Stimulated activated CD4-positive, alpha-beta T cell treated with anti-CD3 and anti-CD28 coated beads, Interleukin-4, amount 100 ng/mL, for 1 hour (primary cell): ENCODE measurements around the gene ZSCAN30.

ENCODE experiments used
- DNase-seq: peaks from one replicate; pipeline ENCODE4 v3.0.0-alpha.2; 2020

ZSCAN30 gene

DNA sequence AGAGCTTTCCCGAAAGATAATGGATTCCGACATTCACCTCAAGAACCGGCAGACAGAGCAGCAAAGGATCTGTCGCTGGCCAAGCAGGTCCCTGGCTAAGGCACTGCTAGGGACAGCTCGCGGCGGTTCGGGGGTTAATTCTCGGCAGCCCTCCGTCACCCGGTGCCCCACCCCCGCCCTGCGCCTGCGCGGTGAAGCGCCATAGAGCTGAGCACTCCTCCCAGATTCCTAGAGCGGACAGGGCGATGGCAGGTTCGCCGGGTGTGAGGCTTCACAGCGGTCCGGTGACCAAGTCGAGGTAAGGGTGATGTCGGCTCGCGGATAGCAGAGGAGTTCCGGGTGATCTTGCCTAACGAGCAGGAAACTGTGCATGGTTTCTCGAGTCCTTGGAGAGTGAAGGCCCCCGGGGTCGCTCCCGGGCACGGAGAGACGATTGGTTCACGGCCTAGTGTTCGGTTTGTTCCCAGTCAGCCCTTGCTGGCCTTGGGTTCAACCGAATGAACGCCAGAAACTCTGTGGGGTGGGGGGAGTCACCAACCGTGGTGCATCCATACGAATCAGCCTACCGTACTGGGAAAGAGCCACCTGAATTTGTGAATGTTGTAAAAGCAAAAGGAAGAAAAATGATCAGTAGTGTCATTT is at the start of gene ZSCAN30:
Gene ZSCAN30 (minus strand): TSS at position 136 of the 642 bp plus-strand sequence. CDS start 25,877 bp downstream, outside the sequence.
- DNase-seq, result peak; percentile 96

DNA sequence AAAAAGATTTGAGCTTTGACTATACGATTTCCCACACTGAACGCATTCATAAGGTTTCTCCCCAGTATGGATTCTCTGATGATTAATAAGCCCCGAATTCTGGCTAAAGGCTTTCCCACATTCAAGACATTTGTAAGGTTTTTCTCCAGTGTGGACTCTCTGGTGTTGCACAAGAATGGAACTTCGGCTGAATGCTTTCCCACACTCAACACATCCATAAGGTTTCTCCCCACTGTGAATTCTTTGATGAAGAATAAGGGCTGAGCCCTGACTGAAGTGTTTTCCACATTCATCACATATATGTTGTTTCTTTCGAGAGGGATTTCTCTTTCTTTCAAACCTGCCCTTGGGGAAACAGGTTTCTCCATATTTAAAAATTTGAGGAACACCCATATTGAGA is 47.3 kb upstream of the ZSCAN30 start:
- DNase-seq, result no peak

DNA sequence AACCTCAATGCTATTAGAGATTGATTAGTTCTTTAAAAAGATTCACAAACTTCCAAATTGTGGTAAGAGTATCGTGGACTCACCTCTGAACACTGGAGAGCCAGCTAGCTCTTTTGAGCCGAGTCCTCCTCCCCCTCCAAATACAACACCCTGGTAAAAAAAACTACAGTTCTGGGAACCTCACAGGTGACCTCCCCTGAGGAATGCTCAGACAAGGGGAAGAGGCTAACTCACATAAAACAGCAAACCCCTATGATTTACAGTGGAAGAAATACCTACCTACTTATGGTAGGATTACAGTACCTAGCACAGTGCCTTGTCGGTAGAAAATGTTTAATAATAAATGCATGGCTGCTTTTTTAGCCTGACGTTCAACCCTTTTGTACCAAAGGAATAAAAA is 45.8 kb upstream of the ZSCAN30 start:
- DNase-seq, result no peak

DNA sequence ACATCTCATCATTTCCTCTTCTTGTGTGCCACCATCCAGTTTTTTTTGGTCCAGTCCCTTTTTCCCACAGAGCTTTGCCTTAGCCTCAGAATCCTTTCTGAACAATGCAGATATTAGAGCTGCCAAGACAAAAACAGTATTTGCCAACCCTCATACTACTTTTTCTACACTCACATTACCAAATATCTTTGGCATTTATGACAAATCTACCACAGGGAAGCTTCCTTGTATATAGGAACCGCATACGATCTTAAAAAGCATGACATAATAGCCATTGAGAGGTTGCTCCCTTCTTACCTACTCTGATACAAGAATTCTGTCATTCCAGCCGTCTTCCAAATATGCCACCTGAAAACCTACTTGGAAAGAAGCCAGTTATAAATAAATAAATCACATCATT is 44.8 kb upstream of the ZSCAN30 start:
- no peak for DNase-seq

DNA sequence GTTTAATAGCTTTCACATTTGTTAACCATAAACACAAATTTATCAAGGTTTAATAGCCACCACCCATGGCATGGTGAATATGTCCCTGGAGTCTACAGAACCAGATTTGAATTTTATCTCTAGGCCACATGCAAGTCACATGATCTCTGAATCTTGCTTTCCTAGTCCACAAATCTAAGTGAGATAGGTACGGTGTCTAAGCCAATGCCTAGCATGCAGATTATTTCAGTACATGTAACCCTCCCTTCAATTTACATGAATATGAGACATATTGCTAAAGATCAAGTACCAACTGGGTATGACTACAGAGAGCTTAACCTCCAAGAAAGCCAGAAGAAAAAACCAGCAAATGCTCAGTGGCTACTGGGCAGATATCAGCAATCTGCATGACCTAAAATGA is 44.2 kb upstream of the ZSCAN30 start:
- DNase-seq, result no peak

DNA sequence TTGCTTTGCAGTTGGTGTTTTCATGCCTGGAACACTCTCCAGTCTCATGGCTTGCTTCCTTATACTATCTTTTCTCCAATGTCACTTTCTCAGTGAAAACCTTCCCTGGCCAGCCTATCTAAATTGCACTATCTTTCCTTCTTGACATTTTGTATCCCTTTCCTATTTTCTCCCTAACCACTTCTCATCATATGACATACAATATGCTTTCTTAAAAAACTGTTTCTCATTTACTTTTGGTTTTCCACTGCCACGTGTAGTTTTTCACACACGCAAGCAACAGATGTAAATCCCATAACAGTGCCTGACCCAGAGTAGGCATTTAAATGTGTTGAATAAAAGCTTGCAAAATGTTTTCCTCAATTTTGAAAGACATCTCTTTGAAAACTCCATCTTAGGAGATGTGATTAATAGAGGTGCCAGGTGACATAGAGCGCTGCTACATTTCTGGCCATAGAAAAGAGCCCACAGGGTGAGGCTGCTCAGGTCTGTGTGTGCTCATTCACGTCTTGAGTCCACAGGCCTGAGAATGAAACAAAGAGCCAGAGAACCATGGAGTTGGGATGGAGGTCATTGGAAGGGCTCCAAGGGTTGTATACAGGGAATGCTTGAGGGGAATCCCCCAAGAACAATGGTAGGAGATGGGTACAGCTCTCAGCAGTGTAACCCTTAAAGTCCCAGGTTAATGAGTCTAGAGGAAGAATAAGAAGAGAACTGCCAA is 41.5 kb upstream of the ZSCAN30 start:
- DNase-seq, result no peak

DNA sequence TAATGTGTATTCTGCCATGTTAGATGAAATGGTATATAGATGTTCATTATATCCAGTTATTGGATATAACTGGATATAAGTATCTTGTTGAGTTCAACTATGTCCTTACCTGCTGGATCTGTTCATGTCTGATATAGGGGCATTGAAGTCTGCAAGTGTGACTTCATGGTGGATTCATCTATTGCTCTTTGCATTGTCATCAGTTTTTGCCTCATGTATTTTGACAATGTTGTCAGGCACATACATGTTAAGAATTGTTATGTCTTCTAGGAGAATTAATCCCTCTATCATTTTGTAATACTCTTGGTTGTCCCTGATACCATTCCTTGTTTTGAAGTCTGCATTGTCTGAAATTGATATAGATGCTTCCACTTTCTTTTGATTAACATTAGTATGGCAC is 38.8 kb upstream of the ZSCAN30 start:
- no peak for DNase-seq

DNA sequence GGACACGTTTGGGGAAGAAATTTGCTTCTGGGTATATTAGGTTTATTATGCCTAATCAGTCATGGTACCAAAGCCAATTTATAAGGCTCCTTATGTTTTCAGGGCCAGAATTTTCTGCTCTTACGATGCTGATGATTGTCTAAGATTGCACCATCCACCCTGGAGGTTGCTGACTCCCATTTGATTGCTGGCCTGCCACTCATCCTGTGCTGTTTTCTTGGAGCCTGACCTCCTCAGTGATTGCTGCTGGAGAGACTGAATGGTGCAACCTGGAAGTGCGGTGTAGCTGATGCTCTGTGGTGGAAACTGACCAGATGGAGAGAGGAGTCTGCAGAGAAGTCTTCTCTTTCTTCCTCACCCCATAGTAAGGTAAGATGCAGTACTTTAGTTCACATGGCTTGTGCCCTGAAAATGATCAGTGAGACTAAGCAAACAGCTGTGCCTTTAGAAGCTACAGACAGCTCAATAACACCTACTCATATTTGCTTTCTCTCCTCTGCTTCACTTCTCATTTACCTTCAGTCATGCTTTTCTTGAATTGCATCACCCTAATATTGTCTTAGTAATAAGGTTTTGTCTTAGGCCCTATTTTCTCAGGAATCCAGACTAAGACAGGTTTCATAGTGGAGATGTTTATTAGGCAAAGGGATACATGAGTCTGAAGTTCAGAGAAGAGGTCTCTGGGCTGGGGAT is 36.8 kb upstream of the ZSCAN30 start:
- DNase-seq, result no peak

DNA sequence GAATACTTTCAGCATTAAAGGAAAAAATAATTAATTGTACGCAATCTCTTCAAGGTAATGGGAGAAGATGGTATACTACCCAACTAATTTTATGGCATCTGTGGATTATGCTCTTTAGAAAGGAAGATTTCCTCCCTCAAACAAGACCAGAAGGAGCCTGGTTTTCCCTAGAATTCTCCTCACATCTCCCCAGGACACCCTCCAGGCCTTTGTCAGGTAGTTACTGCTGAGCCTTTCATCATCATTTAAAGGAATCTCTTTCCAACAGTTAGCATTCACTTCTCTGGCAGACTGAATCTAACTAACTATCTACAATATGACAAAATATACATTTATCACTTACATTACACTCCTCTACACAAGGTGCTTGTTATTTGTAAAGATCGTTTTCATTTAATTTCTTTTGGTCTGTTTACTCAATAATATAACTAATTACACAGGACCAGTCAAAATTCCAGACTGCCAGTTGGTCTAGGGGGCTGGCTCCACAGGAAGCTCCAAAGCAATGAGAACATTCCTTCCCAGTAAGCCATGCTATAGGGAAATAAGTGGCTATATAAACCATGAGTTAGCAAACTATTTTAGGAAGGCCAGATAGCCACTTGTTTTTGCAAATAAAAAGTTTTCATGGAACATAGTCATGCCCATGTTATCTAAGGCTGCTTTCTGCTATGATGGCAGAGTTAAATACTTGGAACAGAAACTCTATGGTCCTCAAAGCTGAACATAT is 35.1 kb upstream of the ZSCAN30 start:
- no peak for DNase-seq

DNA sequence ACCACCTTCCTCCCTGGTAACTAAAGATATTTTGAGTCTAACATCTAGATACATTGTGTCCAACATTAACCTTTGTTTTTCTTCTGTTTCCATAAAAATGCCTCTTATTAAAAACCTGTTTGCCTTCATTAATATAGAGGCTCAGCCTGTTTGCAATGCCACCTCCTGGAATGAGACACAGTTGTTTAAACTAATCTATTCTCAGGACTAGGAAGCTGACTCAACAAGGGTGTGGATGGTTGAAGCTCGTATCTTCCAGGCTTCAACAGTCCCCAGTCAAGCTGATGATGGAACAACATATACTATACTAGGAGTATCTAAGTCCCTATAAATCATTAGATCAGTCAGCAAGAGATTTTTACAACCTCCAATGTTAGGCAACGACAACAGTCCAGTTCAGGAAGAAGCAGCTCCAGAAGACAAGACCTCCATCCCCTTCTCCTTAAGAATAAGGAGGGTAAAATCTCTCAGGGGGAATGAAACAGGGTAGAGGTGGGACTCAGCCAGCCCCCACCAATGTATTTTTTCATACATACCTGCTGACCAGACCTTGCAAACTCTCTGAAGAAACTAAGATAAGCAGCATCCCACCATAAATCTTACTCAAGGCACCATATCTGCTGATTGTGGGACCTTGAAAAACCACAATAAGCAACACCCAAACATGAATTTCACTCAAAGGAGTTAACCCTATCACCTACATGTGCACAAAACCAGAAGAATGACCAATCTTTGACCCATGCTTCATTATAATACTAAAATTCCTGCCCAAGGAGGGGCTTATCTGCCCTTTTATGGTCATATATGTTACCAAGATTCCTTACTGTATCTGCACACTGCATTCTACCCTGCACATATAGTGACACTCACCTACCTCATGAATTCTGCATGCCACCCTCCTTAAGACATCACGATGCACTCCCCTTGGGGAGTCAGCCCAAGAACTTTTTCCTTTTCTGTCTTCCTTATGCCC is 32.7 kb upstream of the ZSCAN30 start:
- no peak for DNase-seq

DNA sequence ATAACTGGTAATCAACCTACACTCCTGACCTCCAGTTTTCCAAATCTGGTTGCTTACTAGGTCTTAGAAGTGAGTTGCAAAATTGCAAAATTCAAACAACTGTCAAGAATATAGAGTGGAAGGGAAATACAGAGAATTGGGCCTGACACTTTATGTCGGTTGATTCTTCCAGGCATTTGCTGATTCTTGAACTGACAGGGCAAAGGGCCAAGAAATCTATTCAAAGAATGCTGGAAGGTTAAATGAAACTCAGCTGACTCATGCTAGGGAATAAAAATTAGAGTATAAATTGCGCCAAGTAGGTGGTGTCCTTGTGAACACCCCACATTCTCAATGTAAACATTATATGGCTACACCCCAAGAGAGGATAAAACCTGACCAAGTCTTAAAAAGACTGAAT is 21.5 kb upstream of the ZSCAN30 start:
- no peak for DNase-seq

DNA sequence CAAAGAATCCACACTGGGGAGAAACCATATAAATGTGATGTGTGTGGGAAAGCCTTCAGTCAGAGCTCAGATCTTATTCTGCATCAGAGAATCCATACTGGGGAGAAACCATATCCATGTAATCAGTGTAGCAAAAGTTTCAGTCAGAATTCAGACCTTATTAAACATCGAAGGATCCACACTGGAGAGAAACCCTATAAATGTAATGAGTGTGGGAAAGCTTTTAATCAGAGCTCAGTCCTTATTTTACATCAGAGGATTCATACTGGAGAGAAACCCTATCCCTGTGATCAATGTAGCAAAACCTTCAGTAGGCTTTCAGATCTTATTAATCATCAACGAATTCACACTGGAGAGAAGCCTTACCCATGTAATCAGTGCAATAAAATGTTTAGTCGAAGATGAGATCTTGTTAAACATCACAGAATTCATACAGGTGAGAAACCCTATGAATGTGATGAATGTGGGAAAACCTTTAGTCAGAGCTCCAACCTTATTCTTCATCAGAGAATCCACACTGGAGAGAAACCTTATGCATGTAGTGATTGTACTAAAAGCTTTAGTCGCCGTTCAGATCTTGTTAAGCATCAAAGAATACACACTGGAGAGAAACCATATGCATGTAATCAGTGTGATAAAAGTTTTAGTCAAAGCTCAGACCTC is 16.7 kb upstream of the ZSCAN30 start:
- DNase-seq, result no peak

DNA sequence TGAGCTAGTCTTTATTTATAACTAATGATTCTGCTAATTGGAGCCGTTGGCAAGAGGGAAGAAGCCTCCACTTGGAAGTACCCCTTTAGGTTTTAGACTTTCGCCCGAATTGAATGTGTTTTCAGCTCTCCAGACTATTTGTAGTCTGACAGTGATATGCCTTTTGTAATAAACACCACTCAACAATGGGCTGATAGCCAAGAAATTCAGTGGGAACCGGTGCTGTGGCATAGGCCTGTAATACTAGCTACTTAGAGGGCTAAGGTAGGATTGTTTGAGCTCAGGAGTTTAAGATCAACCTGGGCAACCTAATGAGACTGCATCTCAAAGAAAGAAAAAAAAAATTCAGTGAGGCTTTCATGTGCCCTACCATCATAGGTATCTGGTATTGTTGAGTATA is 13.6 kb upstream of the ZSCAN30 start:
- DNase-seq, result no peak

DNA sequence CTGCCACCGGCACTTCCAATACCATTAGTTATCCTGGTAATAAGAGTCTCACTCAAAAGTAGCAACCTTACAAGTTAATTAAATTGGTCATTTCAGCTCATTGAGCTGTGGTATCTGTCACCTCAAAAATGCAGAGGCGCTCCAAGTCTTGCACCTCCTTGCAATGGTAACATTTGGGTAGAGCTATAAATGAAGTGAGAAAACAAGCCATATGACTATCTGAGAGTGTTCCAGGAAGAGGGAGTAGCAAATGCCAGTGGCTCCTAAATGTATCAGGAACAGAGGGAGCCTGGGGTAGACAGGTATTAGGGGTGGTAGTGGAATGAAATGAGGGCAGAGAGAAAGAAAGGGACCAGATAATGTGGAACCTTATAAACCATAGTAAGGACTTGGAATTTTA is 6.0 kb upstream of the ZSCAN30 start:
- DNase-seq, result no peak

DNA sequence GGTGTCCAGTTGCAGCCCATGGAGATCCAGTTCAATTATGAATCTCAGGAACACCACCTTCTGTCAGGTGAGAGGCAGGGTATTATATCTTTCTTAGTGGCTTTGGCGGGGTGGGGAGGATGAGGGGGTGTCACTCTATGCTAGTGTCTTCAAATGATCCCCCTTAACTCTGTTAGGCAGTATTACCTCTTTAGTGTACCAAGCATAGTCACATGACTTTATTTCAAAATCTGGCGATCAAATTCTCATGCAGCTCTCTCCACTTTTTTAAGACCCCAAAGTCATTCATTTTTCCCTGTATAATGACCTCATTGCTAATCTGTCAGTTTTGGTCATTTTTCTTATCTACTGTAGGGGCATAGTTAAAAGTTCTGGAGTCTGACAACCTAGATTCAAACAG is 1.1 kb upstream of the ZSCAN30 start:
- DNase-seq, result no peak

DNA sequence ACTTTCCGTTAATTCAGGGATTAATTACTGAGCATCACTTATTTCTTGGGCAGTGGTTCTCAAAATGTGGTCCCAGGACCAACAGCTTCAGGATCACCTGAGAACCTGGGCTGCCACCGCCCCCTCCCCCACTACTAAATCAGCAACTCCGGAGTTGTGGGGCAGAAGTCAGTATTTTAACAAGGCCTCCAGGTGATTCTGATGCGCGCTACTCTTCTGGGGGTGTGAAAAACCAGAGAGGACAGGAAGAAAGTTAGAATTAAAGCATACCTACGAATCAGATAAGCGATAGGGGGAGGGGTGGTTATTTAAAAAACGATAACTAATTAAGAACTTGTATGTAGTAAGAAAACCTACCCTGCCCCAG is 319 bp downstream of the ZSCAN30 start:
- DNase-seq, result peak; percentile 29

DNA sequence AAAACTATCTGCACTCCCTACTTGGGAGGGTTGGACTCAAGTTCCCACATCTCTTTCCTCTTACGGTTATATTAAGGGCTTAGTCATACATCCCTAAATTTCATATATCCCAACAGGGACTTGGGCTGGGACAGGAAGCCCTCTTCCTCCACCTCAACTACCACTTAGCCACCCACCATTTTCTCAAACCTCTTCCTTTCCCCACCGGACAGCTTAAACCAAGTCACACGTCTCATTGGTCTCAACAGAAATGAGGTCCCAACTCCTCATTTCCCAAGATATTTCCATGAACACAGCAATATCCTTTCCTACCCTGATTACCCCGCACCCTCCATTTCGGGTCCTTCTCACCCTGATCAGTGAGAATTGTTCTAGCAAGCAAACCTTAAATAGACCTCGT is 736 bp downstream of the ZSCAN30 start:
- DNase-seq, result no peak

DNA sequence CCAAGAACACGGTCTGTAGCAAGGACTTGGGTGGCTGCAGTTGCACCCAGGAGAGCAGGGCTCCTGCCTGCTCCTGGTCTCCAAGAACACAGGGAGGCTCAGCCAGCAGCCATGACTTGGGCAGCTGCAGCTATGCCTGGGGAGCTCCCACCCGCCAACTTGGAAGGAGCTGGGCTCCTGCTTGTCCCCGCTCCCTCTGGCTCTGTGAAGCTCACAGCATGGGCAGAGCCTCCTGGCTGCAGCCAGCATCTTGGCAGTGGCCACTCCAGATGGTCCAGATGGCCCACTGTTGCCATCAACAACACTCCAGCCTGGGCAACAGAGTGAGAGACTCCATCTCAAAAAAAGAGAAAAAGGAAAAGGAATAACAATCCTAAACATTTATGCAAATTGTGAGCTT is 5.2 kb downstream of the ZSCAN30 start:
- no peak for DNase-seq

DNA sequence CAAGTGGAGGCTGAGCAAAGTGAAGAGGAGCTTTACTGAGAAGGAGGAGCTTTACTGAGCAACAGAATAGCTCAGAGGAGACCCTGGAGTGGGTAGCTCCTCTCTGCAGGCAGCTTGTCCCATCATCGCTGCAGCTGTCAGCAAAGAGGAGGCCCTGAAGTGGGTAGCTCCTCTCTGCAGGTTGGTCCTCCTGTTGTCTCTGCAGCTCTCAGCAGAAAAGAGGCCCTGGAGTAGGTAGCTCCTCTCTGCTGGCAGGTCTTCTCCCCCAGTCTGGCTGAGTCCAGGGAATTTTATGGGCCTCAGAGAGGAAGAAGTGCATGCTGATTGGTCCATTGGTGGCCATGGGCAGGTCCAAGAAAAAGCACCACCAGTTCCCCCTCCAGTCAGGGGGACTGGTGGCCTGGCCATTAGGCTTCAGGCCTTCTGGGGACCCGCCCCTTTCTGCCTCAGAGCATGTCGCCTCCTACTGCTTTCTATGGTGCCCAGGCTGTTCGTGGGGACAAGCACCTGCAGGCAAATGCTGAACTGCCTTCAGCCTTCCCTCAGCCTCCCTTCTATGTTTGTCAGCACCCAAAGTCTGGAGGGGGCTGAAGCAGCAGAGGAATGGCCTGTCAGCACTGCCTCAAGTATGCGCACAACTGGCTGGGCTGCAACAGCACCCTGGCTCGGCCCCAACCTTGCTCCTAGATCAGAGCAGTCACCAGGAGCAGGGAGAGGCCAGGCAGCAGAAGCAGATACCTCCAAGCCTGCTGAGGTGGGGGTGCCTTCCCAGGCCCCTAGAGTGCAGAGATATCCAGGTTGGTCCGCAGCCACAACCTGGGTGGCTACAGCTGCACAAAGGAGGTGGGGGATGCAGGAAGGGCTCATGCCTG is 5.9 kb downstream of the ZSCAN30 start:
- DNase-seq, result no peak

DNA sequence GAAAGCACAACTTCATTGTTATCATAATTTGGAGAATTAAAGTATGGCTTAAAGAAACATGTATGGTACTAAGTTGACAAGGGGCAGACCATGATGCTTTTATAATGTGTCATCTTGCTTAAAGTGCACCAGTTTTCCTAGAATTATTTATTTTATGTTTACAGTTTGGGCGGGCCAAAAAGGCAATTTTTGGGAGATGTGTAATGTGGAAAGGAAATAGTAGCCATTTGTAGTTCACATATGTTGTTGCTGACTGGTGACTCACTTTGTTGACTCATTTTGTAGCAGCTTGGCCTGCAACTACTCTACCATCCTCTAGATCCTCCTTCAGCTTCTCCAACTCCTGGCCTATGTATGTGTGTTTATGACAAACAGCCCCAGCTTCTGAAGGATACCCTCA is 7.7 kb downstream of the ZSCAN30 start:
- no peak for DNase-seq

DNA sequence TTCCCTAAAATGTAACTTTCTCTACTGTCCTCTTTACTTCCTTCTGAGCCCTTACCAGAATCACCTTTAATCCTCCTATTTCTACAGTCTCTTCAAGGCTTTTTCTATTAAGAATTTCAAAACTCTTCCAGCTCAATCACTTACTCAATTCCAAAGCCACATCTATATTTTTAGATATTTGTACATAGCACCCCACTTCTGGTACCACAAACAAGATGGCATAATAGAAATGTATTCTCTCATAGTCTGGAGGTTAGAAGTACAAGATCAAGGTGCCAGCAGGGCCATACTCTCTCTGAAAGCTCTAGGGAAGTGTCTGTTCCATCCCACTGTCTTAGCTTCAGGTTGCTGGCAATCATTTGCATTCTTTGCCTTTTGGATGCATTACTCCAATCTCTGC is 11.1 kb downstream of the ZSCAN30 start:
- no peak for DNase-seq
